Right forelimb (tissue), 1 donor: Measurements from ENCODE around the gene GDI1.

ENCODE experiments used
- DNase-seq: peaks from one replicate; pipeline ENCODE4 v3.0.0-alpha.2; 2018

GDI1 gene

DNA sequence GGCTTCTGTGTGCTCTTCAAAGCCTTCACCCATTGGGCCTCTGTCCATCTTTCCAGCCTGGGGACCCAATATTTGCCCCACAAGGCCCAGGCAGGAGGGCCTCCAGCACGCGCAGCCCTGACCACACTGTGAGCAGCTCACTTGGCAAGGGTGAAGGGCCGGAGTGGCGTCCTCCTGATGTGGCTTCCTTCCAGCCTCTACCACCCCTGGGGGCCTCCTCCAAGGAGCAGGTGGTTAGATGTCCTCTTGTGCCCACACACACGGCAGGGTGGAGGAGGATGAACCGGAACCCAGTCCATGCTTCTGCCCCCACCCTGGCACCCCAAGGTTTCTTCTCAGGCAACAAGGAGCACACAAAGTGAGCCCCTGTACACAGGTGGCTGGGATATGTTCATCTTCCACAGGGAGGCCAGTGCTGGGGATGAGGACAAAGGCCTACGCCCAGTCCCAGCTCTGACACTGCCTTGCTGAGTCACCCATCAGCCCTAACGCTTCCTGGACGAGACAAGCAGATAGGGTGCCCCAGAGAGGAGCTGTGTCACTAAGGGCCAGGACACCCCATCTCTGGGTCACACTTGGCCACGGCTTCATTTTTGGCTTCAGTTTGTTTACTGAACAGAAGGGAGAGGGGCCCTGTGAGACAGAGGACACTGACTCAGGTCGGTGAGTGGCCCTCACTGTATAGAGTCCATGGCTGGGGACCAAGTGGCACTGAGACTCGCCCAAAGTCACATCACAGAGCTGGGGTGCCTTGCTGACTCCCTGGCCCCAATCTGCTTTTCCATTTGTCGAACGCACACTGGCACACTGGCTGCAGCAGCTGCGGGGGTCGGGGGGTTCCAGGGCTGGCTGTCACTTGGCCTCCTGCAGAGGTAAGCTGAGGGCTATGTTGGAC lies 47.5 kb downstream of the GDI1 start:
- peak; percentile 23 for DNase-seq

DNA sequence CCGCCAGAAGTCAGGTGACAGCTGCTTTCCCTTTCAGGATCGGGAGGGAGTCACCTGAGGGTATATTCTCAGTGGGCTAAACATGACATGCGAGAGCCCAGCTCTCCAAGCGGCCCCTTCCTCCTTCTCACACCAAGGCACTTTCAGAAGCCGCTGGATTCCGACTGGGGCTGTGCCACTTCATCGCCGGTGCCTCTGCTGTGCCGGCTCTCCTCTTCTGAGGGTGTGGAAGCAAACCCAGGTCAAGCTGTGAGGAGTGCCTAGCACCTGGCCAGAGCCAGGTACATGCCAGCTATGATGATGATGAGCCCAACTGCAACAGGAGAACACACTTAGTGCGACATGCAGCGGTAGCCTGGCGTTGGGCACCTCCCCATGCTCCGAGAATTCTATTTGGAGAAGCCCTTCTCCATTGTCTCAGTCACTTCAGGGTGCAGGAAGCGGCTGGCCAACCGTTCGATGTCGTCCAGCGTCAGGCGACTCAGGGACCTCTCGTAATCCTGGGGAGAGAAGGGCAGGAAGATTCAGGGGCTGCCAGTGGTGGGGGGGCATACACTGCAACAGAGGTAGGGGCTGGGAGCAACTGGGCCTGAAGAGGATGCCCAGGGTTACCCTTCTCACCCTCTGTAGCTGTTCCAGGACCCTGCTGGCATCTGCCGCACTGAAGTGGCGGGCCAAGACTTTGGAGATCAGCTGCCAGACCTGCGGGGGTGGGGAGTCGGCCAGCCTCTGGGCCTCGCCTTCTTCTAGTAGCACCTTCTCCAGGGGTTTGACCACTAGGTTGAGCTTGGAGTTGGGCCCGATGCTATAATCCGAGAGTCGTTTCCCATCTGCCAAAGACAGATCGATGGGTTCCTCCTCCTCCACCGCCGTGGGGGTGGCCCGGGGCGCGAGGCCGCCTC lies 48.4 kb downstream of the GDI1 start:
- DNase-seq, result no peak

DNA sequence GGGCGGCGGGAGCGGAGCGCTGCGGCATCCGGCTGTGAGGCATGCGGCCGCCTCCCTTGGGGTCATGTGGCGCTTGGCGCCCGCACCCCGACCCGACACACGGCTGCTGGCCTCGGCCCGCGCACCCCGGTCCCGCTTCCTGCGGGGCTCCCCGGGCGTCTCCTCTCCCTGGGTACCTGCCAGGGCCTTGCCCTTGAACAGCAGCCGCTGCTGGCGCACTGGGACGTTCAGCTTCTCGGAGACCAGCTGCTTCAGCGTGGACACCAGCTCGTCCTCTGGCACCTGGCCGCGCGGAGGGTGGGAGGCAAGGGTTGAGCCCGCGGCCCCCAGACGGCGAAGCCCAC lies 49.1 kb downstream of the GDI1 start:
- peak; percentile 48 for DNase-seq

GRCh38 chrX:154486396-154487207 lies 49.6 kb downstream of the GDI1 start, which contains the start of gene UBL4A:
Gene UBL4A (minus strand): TSS chrX:154486615. CDS start chrX:154486584, 31 bp downstream.
- peak; percentile 66 for DNase-seq

GRCh38 chrX:154487518-154488290 lies 50.8 kb downstream of the GDI1 start:
- DNase-seq, result peak; percentile 30

DNA sequence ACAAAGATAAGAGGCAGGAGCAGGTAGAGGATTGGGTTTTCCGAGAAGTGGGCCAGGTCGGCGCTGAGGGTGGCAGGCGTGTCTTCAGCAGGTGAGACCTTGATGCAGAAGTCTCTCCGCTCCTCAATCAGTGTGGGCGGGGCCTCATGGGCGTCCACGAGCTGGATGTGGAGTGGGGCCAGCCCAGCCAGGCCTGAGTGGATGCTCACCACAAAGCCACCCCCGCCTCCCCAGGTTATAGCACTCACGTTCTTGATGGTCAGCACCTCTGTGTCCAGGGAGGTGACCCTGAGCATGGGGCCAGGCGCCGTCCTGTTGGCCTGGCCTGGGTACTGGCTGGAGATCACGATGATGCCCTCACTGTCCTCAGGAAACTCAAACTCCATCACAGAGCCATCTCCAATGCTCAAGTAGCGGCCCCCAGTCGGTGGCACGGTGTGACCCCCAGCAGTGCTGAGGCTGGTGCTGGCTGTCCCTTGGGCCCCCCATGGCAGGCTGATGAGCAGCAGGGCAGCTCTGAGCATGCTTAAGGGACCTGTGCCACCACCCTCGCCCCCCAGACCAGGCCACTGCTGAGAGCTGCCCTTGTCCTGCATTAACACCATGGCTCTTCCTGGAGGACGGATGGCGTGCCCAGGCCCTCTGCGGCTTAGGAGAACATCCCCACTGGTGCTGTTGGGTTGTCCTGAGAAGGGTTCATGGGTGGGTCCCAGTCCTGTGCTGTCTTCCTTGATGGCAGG lies 51.6 kb downstream of the GDI1 start:
- peak; percentile 7 for DNase-seq

- DNase-seq, result peak; percentile 18
Observed at GRCh38 chrX:154489182-154489581, 52.2 kb downstream of the GDI1 start.

- DNase-seq, result peak; percentile 52
Observed at GRCh38 chrX:154490021-154490413, 53.1 kb downstream of the GDI1 start.

GRCh38 chrX:154490414-154491083 lies 53.6 kb downstream of the GDI1 start, which contains the start of gene SLC10A3:
Gene SLC10A3 (minus strand): TSS chrX:154490629. CDS start chrX:154488940, 1,689 bp downstream.
- peak; percentile 94 for DNase-seq
